HFF-Myc (cell line): Measurements from ENCODE around the gene ARHGDIA.

ENCODE experiments used
- DNase-seq: peaks from one replicate; pipeline ENCODE4 v3.0.0-alpha.2; 2011; ENCODE audit warnings: low read depth; ENCODE audit errors: extremely low read depth
- H3K4me3 ChIP-seq: replicated peaks from 2 replicates; pipeline ENCODE4 v1.5.1; 2011; ENCODE audit warnings: low read depth, mild to moderate bottlenecking, control low read depth, low read length
- TF ChIP-seq, protein P1 (sequence below): IDR thresholded peaks from 2 replicates; pipeline ENCODE4 v1.5.1; 2012; ENCODE audit warnings: mild to moderate bottlenecking, low read depth, low read length, control low read depth; ENCODE audit errors: missing control alignments

The ARHGDIA gene

DNA sequence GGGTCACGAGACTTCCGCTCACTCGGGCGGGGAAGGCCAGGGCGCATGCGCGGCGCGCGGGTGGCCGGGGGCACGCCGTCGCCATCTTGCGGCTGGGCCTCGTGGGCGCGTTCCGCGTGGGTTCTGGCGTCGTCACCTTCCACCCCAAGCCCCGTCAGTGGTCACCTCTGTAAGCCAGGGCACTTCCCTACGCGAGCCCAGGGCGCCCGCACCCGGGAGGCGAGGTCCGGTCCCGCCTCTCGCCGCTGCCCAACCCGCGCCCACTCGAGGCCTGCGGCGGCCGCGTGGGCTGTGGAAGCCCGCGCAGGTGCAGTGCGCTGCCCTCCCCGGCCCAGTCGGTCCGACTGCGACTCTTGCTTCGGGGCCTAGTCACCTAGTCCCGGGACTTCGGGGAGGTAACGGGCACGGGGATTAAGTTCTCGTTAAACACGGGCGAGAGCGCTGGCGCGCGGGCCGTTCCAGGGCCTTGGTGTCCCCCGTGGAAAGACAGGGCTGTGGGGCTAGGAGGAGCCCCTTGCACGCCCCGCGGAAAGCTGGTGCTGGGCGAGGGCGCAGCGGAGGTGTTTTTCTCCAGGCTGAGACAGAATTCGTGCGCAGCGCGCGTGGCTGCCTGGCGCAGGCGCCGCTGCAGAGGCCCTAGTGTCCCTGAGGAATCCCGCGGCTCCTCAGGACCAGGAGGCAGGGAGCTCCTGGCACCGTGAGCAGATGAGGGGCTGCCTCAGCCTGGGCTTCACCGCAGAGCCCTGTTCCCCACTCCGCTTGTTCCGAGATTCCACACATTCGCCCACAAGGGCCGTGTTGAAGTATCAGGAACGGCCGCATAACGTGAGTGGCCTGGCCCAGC lies 472 bp upstream of the ARHGDIA start:
- H3K4me3 ChIP-seq = peak overlapping the region; percentile 84
- TF ChIP-seq, protein P1, sequence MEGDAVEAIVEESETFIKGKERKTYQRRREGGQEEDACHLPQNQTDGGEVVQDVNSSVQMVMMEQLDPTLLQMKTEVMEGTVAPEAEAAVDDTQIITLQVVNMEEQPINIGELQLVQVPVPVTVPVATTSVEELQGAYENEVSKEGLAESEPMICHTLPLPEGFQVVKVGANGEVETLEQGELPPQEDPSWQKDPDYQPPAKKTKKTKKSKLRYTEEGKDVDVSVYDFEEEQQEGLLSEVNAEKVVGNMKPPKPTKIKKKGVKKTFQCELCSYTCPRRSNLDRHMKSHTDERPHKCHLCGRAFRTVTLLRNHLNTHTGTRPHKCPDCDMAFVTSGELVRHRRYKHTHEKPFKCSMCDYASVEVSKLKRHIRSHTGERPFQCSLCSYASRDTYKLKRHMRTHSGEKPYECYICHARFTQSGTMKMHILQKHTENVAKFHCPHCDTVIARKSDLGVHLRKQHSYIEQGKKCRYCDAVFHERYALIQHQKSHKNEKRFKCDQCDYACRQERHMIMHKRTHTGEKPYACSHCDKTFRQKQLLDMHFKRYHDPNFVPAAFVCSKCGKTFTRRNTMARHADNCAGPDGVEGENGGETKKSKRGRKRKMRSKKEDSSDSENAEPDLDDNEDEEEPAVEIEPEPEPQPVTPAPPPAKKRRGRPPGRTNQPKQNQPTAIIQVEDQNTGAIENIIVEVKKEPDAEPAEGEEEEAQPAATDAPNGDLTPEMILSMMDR = no peak
- no peak for DNase-seq

- TF ChIP-seq, protein P1 = no peak
- H3K4me3 ChIP-seq = peak overlapping the region; percentile 84
- DNase-seq = no peak
Measured at GRCh38 chr17:81870131-81870980, 781 bp downstream of the ARHGDIA start.

- no peak for DNase-seq
- TF ChIP-seq, protein P1 = peak; percentile 84
- peak overlapping the region; percentile 84 for H3K4me3 ChIP-seq
Measured at GRCh38 chr17:81869221-81870130, 1.7 kb downstream of the ARHGDIA start.

DNA sequence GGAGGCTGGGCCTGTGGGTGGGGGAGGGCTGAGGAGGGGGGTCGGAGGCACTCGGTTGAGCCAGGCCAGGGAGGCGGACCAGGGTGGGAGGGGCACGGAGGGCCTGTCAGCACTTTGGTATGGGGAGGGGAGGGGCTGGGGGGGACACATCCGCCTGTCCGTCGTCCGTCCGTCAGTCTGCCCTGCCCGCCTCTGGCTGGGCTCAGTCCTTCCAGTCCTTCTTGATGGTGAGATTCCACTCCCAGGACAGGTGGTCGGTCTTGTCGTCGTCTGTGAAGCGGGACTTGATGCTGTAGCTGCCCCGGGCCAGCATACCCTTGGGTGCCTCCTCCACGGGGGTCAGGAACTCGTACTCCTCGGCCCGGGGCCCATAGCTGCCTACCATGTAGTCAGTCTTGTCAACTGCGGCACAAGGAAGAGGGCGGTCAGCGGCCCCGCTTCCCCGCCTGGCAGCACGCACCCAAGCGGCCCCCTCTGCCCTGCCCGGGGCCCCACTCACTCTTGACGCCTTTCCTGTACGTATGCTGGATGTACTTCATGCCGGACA lies 2.4 kb downstream of the ARHGDIA start:
- no peak for DNase-seq
- TF ChIP-seq, protein P1 = no peak
- H3K4me3 ChIP-seq = peak overlapping the region; percentile 84

- peak overlapping the region; percentile 11; the same call in 1 of the 2 replicates for H3K4me3 ChIP-seq
- no peak for DNase-seq
- TF ChIP-seq, protein P1 = no peak
Measured at GRCh38 chr17:81867991-81868673, 3.0 kb downstream of the ARHGDIA start.
